HG03135 (cell line): ENCODE data around the gene LEKR1.
"Not testable (repeated sequence)": the region's sequence is repeated elsewhere in the genome, so short reads cannot be mapped to it uniquely, and the experiment has no call there.

Experiments used
- ATAC-seq: cut with Tn5 transposase; IDR thresholded peaks from one replicate; pipeline ENCODE4 v1.9.1; 2021; ENCODE audit warnings: mild to moderate bottlenecking, moderate library complexity; ENCODE audit not compliant: unreplicated experiment

LEKR1 gene

DNA sequence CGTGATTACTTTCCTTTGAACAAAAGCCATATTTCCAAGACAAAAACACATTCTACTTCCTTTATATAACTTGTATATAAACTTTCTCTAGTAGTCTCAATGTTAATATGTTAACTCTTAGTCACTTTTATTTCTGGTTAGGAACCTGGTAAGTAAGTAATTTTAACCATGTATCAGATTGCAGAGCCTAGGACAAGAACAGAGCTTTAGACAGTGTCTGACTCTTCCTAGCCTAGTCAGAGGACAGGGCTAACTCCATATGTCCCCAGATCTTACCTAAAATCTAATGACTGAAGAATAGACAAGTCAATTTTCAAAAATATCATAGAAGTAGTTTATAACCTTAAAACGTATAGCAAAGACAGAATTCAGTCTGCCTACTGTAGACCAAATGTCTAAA, 8.3 kb downstream of the LEKR1 start:
- no peak for ATAC-seq

DNA sequence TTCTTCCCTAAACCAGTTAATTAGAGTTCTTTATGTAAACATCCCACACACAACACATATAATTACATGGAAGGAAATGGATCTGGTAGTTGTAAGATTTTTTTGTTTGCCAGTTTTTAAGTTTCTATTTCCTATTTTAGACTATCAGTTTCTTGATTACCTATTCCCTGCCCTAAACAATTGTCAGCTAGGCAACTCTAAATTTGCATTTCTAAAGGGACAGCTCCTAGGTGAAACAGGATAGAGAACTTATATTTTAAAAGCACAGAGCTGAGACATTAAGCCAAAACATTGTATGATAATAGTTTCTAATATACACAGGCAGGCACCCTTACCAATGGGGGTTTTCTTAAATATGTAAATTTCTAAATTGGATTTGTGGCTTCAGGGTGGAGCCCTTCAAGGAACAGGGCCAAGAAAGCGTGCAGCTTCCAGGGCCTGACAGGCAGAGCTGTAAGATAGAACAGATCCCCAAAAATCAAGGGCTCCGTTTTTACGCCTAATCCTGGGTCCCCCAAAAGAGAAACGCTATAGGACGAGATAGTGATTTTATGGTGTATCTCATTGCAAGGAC, 8.9 kb downstream of the LEKR1 start:
- no peak for ATAC-seq

GRCh38 chr3:156836701-156837100, 10.5 kb downstream of the LEKR1 start:
- ATAC-seq: no peak

GRCh38 chr3:156837115-156837514, 11.0 kb downstream of the LEKR1 start:
- ATAC-seq: no peak

- ATAC-seq: no peak
Observed at GRCh38 chr3:156838035-156838434, 11.9 kb downstream of the LEKR1 start.

DNA sequence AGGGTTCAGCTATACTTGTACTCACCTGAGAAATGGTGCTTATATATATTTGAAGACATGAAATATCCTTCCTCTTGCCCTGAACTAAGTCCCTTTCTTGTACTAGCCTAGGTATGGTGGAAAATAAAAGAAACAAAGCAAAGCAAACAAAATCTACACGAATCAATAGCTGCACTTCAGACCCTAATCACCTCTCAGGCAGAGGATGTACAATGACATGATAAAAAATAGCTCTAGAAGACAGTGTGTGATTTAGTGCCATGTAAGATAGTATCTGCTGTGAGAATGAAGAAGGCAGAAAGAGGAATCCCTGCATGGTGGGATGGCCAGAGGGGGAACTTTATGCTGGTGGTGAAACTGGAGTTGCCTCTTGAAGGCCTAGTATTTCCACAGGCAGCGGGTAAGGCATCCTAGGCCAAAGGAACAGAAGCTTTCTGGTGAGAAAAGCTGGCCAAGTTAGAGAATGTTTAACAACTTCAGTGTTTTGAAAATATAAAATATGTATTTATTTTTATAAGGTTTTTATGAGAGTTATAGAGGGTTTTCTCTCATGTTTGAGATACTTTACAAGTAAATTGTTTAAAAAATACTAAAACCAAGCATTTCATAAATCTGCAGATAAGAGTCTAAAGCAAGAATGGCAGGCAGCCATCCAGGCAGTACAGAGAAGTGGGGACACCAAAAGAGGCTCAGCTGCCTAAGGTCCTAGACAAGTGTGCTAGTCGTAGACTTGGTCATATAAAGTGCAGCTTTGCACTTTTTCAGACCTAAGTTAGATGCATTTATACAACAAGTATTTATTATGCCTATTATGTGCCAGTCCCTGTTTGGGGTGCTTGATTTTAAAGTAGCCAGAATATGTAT, 14.9 kb downstream of the LEKR1 start:
- ATAC-seq: no peak

DNA sequence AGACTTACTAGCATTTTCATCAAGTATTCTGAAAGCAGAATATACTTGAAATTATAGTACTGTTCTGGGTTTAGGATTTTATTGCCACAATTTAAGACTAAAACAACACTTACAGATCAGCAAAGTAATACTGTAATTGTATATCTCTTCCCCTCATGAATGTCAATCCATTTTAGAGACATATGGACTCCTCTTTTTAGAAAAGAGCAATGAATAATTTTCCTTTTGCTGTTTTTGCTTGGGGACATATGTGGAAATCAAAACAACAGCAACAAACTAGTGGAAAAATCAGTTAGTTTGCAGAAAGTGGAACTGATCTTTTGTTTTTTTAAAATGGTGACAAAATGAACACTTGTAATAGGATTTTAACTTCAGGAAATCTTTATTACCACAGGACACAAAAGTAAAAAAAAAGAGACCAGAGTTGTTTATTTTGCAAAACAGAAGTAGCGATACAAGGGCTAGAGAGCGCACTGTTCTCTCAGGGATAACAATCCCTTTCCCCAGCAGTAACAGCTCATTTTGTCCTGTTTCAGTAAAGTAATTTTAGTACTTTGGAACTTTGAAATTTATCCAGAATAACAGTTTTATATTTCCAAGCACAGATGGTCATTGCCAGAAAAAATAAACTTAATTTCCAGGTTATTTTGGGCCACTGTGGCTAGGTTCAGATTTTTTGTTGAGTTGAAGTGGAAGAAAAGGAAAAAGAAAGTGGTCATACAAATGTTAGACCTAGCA, 17.1 kb downstream of the LEKR1 start:
- ATAC-seq: no peak

DNA sequence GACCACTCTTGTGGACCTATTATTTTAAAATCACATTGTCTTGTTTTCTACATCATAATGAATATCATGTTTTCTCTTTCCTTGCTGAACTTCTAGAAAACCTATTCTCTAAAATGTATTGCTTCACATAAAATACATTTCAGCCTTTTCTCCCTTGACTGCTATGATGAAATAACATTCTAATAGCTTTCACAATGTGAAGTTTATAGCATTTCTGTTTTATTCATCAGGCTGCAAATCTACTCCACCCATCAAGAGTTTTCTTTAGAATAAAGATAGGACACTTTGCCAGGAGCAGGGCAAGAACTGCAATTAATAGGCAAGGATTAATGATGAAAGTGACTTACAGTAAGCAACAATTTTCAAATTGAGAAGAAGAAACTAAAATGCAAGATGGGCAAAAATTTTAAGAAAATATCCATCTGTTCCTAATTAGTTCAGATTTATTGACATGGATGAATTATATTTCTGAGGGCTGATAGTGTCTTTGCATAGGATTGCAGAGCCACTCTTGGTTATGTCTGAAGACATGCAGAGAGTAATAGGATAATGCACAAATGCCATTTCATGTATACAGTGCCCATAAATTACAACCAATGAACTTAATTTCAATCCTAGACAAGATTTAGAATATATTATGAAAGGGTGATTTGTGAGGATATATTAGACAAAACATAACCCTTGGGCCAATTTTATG, 21.7 kb downstream of the LEKR1 start:
- ATAC-seq: no peak

GRCh38 chr3:156859578-156859977, 33.4 kb downstream of the LEKR1 start:
- ATAC-seq: peak; percentile 98

- ATAC-seq: no peak
Observed at GRCh38 chr3:156860873-156861272, 34.7 kb downstream of the LEKR1 start.

- no peak for ATAC-seq
Observed at GRCh38 chr3:156862338-156862737, 36.2 kb downstream of the LEKR1 start.

DNA sequence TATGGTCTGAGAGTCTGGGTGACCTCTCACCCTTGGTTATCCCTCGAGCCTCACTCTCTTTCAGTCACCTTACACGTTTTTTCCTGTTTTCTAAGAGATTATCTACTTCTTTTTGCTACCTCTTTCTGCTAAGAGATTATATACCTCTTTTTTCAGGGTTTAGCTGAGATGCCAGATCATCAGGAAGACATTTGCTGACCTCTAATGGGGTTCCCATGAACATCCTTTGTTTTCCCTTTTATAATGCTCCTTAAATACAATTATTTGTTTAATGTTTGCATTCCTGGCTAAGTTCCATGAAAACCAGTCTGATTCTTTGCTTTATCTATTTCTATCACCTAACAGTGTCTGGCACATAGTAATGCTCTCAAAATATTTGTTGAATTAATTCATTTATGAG, 39.6 kb downstream of the LEKR1 start:
- no peak for ATAC-seq

- no peak for ATAC-seq
Observed at GRCh38 chr3:156867174-156867573, 41.0 kb downstream of the LEKR1 start.

GRCh38 chr3:156867920-156868319, 41.8 kb downstream of the LEKR1 start:
- no peak for ATAC-seq

DNA sequence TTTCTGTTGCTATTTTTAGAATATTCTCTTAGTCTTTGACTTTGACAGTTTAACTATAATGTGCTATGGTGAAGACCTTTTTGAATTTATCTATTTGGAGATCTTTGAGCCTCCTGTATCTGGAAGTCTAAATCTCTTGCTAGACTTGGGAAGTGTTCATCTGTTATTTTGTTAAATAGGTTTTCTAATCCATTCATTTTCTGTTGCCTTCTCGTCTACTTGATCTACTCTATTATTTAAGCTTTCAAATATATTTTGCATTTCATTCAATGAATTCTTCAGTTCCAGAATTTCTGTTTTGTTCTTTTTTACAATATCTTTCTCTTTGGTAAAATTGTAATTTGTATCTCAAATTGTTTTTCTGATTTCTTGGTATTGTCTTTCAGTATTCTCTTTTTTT, 47.8 kb downstream of the LEKR1 start:
- no peak for ATAC-seq

DNA sequence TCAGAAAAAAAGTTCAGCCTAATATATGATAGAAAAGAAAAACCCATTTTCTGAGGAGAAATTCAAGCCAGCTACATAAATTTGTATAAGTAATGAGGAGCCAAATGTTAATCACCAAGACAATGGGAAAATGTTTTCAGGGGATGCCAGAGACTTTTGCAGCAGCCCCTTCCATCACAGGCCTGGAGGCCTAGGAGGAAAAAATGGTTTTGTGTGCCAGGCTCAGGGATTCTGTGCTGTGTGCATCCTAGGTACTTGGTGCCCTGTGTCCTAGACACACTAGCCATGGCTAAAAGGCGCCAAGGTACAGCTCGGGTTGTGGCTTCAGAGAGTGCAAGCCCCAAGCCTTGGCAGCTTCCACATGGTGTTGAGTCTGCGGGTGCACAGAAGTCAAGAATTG, 53.3 kb downstream of the LEKR1 start:
- not testable (repeated sequence) for ATAC-seq

- no peak for ATAC-seq
Observed at GRCh38 chr3:156885761-156886160, 59.6 kb downstream of the LEKR1 start.

- no peak for ATAC-seq
Observed at GRCh38 chr3:156888176-156888575, 62.0 kb downstream of the LEKR1 start.

DNA sequence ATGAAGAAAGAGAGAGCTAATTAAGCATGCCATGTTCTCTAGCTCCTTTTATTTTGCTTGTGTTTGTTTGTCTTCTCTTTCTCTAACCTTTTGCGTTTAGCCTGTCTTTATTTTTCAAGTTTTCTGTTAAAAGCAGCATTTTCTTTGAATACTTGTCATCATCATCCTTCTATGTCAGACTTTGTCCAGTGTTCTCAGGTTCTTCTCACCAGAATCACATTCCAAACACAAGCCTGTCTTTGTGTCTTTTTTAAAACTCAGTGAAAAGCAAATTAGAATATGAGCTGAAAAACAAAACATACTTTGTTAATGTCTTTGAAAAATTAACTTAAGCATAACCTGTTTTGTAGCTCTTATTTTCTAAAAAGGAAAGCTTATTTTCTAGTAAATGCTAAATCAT, 62.4 kb downstream of the LEKR1 start:
- ATAC-seq: no peak

DNA sequence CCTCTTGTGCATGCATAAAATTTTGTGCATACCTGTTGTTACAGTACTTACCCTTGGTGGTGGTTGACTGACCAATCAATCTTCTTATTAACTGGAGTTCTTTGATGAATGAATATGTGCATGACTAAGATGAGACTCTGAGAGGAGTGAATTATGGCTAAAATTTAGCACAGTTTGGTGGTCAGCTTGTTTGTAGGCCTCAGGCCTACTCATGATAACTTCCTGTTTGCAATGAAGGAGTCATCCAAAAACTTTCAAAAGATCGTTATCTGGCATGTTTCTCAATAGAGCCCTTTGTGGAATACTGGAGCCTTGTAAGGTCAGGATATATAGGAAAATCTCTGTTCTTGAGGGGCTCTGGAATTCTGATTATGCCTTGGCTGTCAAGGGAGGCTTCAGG, 66.5 kb downstream of the LEKR1 start:
- no peak for ATAC-seq

- not testable (repeated sequence) for ATAC-seq
Observed at GRCh38 chr3:156895374-156895773, 69.2 kb downstream of the LEKR1 start.
